GM04504 (cell line): ENCODE data around the gene DCAF6.
A peak's percentile ranks its signal among the peaks of the same experiment; 100 is the strongest.
"Not testable (repeated sequence)": the region's sequence is repeated elsewhere in the genome, so short reads cannot be mapped to it uniquely, and the experiment has no call there.

Experiments used
- DNase-seq: peaks from one replicate; pipeline ENCODE4 v3.0.0-alpha.2; 2012; ENCODE audit warnings: low read depth

DCAF6 gene

GRCh38 chr1:167936068-167936929 lies at the start of gene DCAF6:
Gene DCAF6 (plus strand): TSS chr1:167936683. CDS start chr1:167936912, 229 bp downstream.
- peak; percentile 97 for DNase-seq

- DNase-seq: not testable (repeated sequence)
Observed at GRCh38 chr1:167887187-167887586, 49.3 kb upstream of the DCAF6 start.

- no peak for DNase-seq
Observed at GRCh38 chr1:167890400-167890799, 46.1 kb upstream of the DCAF6 start.

- DNase-seq: no peak
Observed at GRCh38 chr1:167893798-167894197, 42.7 kb upstream of the DCAF6 start.

- no peak for DNase-seq
Observed at GRCh38 chr1:167898578-167899222, 37.8 kb upstream of the DCAF6 start.

- DNase-seq: peak; percentile 20
Observed at GRCh38 chr1:167899253-167899681, 37.2 kb upstream of the DCAF6 start.

- DNase-seq: no peak
Observed at GRCh38 chr1:167900907-167901306, 35.6 kb upstream of the DCAF6 start.

GRCh38 chr1:167904652-167905130 lies 31.8 kb upstream of the DCAF6 start:
- DNase-seq: peak; percentile 36

GRCh38 chr1:167905182-167905581 lies 31.3 kb upstream of the DCAF6 start:
- no peak for DNase-seq

GRCh38 chr1:167905671-167906070 lies 30.8 kb upstream of the DCAF6 start:
- no peak for DNase-seq

- no peak for DNase-seq
Observed at GRCh38 chr1:167909691-167910180, 26.7 kb upstream of the DCAF6 start.

GRCh38 chr1:167910530-167910929 lies 26.0 kb upstream of the DCAF6 start:
- no peak for DNase-seq

- DNase-seq: no peak
Observed at GRCh38 chr1:167911413-167911812, 25.1 kb upstream of the DCAF6 start.

GRCh38 chr1:167912294-167912693 lies 24.2 kb upstream of the DCAF6 start:
- DNase-seq: no peak

GRCh38 chr1:167913895-167914496 lies 22.5 kb upstream of the DCAF6 start, which contains the start of gene ADCY10:
Gene ADCY10 (minus strand): TSS chr1:167914134. CDS start chr1:167905140, 8,994 bp downstream.
- DNase-seq: no peak

- no peak for DNase-seq
Observed at GRCh38 chr1:167915569-167915968, 20.9 kb upstream of the DCAF6 start.

GRCh38 chr1:167916766-167917511 lies 19.5 kb upstream of the DCAF6 start:
- no peak for DNase-seq

- no peak for DNase-seq
Observed at GRCh38 chr1:167922023-167922422, 14.5 kb upstream of the DCAF6 start.

GRCh38 chr1:167922611-167923074 lies 13.8 kb upstream of the DCAF6 start:
- no peak for DNase-seq

GRCh38 chr1:167923324-167924056 lies 13.0 kb upstream of the DCAF6 start:
- DNase-seq: no peak

- no peak for DNase-seq
Observed at GRCh38 chr1:167924102-167924501, 12.4 kb upstream of the DCAF6 start.
